ENCODE results near the gene ADM2. TPM values are rescaled to one million over a fixed set of nuclear protein-coding genes. Genes with fewer than 3 reads are reported as not detected.

The ADM2 gene
- total RNA-seq, 1 experiment from 2014 or later = 11.9 TPM

GRCh38 chr22:50528682-50529415 is 47.5 kb downstream of the ADM2 start:
- Mint-ChIP-seq H3K9me3 (no peaks in the 10 kb centered on the region; a peak in 1 of 5 replicates), H3K4me1 (peaks cover 16 to 21% of the 10 kb centered on the region in 2 experiments), H3K27me3 (ENCODE audit: low read depth) (peaks cover 68% of the 10 kb centered on the region), H3K4me3 (peak overlapping the region in 1 of 2 experiments; percentile 40; a peak in 1 of 5 replicates), H3K36me3 (ENCODE audit: insufficient read depth in 1 of 3, low read depth in 3 of 3) (peaks cover 0 to 5% (median 4%) of the 10 kb centered on the region in 3 experiments; a peak in 3 of 7 replicates), H3K27ac (no peak overlapping the region)
- Histone ChIP-seq H3K27ac (ENCODE audit: insufficient read length, low read depth, low read length) (no peak overlapping the region), H2BK5ac (ENCODE audit: insufficient read length, low read length) (no peak overlapping the region), H4K5ac (ENCODE audit: insufficient read length, low read depth, low read length) (no peak overlapping the region), H3K18ac (ENCODE audit: insufficient read length, low read depth, low read length) (no peak overlapping the region), H3T11ph (ENCODE audit: low read length) (no peak overlapping the region), H2AK5ac (ENCODE audit: insufficient read length, low read length) (no peak overlapping the region), H3K9me3 (ENCODE audit: control insufficient read depth, low read depth, low read length) (no peaks in the 10 kb centered on the region), H2BK120ac (ENCODE audit: low read depth, low read length, poor library complexity, severe bottlenecking) (no peak overlapping the region), H3K9ac (ENCODE audit: extremely low read depth, insufficient read length, low read length) (no peak overlapping the region), H3K4me1 (ENCODE audit: insufficient read depth, low read length) (peaks cover 3% of the 10 kb centered on the region; the same call in 1 of the 2 replicates), H3K4me2 (ENCODE audit: insufficient read depth, insufficient read length, low read length) (no peak overlapping the region), H3K14ac (ENCODE audit: insufficient read depth, low read length) (no peak overlapping the region), H3K79me1 (ENCODE audit: insufficient read depth, low read depth, low read length, poor library complexity, severe bottlenecking) (no peaks in the 10 kb centered on the region), H2BK15ac (ENCODE audit: low read depth, low read length) (no peak overlapping the region), H3K56ac (ENCODE audit: insufficient read length, low read depth, low read length) (no peak overlapping the region), H2BK20ac (ENCODE audit: low read depth, low read length, poor library complexity, severe bottlenecking) (no peak overlapping the region), H4K8ac (replicated peaks; ENCODE audit: insufficient read length, low read depth, low read length) (no peak overlapping the region), H3K23me2 (ENCODE audit: insufficient read length, low read depth, low read length, poor library complexity, severe bottlenecking) (peaks cover 21% of the 10 kb centered on the region), H3K4ac (ENCODE audit: low read depth, low read length) (no peak overlapping the region), H3K27me3 (ENCODE audit: insufficient read depth, low read length) (peaks cover 37% of the 10 kb centered on the region; the same call in 1 of the 2 replicates), H4K91ac (ENCODE audit: insufficient read length, low read depth, low read length) (no peak overlapping the region), H2AFZ (ENCODE audit: low read length) (no peak overlapping the region), H2BK12ac (ENCODE audit: insufficient read length, low read depth, low read length) (no peak overlapping the region), H3K23ac (ENCODE audit: insufficient read length, low read depth, low read length) (no peak overlapping the region), H3K79me2 (ENCODE audit: insufficient read depth, low read length) (no peaks in the 10 kb centered on the region), H4K20me1 (ENCODE audit: control insufficient read depth, insufficient read depth, insufficient read length) (no peaks in the 10 kb centered on the region)
- no peak for DNase-seq
- TF ChIP-seq, protein P1, sequence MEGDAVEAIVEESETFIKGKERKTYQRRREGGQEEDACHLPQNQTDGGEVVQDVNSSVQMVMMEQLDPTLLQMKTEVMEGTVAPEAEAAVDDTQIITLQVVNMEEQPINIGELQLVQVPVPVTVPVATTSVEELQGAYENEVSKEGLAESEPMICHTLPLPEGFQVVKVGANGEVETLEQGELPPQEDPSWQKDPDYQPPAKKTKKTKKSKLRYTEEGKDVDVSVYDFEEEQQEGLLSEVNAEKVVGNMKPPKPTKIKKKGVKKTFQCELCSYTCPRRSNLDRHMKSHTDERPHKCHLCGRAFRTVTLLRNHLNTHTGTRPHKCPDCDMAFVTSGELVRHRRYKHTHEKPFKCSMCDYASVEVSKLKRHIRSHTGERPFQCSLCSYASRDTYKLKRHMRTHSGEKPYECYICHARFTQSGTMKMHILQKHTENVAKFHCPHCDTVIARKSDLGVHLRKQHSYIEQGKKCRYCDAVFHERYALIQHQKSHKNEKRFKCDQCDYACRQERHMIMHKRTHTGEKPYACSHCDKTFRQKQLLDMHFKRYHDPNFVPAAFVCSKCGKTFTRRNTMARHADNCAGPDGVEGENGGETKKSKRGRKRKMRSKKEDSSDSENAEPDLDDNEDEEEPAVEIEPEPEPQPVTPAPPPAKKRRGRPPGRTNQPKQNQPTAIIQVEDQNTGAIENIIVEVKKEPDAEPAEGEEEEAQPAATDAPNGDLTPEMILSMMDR (conservative IDR thresholded peaks at IDR 0.05) = no peak
- no CpG with 5 or more reads among the region's 15 CpGs for WGBS (ENCODE audit: extremely low coverage, insufficient read length, low lambda C conversion rate)
